Measurements from ENCODE around the gene KIF15.
"Not testable (repeated sequence)": the region's sequence is repeated elsewhere in the genome, so short reads cannot be mapped to it uniquely, and the experiment has no call there.

KIF15 gene, protein sequence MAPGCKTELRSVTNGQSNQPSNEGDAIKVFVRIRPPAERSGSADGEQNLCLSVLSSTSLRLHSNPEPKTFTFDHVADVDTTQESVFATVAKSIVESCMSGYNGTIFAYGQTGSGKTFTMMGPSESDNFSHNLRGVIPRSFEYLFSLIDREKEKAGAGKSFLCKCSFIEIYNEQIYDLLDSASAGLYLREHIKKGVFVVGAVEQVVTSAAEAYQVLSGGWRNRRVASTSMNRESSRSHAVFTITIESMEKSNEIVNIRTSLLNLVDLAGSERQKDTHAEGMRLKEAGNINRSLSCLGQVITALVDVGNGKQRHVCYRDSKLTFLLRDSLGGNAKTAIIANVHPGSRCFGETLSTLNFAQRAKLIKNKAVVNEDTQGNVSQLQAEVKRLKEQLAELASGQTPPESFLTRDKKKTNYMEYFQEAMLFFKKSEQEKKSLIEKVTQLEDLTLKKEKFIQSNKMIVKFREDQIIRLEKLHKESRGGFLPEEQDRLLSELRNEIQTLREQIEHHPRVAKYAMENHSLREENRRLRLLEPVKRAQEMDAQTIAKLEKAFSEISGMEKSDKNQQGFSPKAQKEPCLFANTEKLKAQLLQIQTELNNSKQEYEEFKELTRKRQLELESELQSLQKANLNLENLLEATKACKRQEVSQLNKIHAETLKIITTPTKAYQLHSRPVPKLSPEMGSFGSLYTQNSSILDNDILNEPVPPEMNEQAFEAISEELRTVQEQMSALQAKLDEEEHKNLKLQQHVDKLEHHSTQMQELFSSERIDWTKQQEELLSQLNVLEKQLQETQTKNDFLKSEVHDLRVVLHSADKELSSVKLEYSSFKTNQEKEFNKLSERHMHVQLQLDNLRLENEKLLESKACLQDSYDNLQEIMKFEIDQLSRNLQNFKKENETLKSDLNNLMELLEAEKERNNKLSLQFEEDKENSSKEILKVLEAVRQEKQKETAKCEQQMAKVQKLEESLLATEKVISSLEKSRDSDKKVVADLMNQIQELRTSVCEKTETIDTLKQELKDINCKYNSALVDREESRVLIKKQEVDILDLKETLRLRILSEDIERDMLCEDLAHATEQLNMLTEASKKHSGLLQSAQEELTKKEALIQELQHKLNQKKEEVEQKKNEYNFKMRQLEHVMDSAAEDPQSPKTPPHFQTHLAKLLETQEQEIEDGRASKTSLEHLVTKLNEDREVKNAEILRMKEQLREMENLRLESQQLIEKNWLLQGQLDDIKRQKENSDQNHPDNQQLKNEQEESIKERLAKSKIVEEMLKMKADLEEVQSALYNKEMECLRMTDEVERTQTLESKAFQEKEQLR (N-terminal part only)

DNA sequence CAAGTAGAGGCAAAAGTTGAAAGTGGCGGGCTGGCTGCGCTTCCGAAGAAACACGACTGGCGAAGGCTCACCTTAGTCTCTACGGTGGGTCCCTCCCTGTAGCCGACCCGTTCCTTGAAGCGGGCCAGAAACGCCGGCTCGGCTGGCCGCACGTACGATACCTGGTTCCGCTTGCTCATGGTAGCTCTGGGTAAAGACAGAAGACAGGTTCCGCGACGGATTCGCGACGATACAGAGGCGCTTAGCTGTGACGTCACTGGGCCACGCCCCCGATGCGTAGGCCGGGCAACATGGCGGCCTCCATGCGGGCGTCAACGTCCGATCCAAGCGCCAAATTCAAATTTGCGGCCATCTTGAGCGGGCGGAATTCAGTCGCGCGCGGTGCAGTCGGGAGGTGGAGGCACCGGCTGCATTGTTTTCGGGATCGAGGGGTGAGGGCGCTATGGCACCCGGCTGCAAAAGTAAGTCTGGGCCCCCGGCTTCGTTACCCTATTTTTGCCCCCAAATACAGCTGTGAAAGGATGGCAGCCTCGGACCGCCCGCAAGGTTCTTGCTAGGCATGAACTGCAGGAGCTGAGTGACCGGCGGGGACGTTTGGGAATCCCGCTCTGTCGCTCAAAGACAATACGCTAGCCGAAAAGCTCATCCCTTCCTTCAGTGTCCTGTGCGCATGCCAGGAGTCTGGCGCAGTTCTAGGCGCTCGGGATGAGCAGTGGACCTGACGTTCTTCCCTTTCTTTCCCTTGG is at the start of gene KIF15, which contains the start of gene KIAA1143:
KIF15 (plus strand) TSS at position 371 of the 746 bp plus-strand sequence; CDS start at position 443, 72 bp downstream.
KIAA1143 (minus strand) TSS at position 196 of the 746 bp plus-strand sequence; CDS start at position 179, 17 bp downstream.
- DNase-seq = peak; percentile 88 to 95

DNA sequence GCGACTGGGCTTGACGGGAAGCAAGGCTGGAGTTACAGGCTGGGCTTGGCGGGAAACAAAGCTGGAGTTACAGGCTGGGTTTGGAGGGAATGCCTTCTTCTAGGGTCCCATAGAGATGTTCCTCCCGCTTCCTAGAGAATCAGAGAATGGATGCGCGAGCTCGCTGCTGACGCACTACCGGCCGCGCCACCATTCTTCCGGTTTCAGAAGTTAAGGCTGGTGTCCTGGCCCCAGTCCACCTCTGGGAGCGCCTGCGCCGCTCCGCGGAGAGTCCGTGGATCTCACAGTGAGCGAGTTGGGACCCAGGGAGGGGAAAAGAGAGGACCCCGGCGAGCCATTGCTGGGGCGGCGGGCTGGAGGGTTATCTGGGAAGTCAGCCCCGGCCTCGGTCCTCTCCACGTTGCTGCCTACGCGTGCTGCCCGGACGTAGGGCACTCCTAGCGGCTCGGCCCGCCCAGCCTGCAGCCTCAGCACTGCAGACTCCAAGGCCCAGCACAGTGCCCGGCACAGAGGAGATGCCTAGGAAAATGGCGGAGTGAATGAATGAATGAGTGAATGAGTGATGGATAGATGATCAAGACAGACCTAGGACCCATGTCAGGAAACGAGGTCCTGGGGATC is 49.0 kb upstream of the KIF15 start, which contains the start of gene ZNF502:
ZNF502 (plus strand) TSS at position 206 of the 621 bp plus-strand sequence. CDS start 7,602 bp downstream, outside the sequence.
- peak; percentile 56 to 70 for DNase-seq

DNA sequence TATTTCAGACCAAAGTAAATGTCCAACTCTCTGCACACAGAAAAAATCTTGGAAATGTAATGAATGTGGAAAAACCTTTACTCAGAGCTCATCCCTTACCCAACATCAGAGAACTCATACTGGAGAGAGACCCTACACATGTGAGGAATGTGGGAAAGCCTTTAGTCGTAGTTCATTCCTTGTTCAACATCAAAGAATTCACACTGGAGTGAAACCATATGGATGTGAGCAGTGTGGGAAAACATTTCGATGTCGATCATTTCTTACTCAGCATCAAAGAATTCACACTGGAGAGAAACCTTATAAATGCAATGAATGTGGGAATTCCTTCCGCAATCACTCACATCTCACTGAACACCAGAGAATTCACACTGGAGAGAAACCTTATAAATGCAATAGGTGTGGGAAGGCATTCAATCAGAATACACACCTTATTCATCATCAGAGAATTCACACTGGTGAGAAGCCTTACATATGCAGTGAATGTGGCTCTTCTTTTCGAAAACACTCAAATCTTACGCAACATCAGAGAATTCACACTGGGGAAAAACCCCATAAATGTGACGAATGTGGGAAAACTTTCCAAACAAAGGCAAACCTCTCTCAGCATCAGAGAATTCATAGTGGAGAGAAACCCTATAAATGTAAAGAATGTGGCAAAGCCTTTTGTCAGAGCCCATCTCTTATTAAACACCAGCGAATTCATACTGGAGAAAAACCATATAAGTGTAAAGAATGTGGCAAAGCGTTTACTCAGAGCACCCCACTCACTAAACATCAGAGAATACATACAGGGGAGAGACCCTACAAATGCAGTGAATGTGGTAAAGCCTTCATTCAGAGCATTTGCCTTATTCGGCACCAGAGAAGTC is 40.1 kb upstream of the KIF15 start:
- no peak for DNase-seq

GRCh38 chr3:44722103-44722401 is 39.5 kb upstream of the KIF15 start:
- no peak for DNase-seq

GRCh38 chr3:44729384-44729910 is 32.1 kb upstream of the KIF15 start, which contains the start of gene ZNF501:
Gene ZNF501, plus strand, starts transcription at chr3:44729635. Its CDS starts 4,787 bp downstream, at chr3:44734422.
- peak; percentile 73 to 90 for DNase-seq

- DNase-seq = no peak
These were observed 26.9 kb upstream of the KIF15 start for GRCh38 chr3:44734646-44735168.

- no peak for DNase-seq
These were observed 532 bp upstream of the KIF15 start for GRCh38 chr3:44761101-44761423.

- peak in 1 of 2 experiments; percentile 13 for DNase-seq
These were observed 630 bp downstream of the KIF15 start for GRCh38 chr3:44762170-44762677.

DNA sequence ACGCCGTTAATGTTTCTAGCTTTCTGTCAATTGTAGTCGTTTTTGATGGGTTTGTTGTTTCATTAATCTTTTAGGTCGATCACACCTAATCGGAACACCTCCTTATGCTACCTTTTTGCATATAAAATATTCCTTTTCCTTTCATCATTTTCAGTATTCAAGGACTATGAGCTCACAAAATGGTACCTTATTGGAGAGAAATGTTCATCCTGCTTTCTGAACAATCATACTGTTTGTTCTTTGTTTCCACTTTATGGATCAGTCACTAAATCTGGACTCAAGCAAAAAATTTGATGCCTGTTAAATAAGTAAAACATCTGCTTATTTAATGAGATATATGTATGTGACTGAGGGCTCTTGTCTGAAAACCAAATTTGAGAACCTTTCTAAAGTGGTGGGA is 1.1 kb downstream of the KIF15 start:
- no peak for DNase-seq

DNA sequence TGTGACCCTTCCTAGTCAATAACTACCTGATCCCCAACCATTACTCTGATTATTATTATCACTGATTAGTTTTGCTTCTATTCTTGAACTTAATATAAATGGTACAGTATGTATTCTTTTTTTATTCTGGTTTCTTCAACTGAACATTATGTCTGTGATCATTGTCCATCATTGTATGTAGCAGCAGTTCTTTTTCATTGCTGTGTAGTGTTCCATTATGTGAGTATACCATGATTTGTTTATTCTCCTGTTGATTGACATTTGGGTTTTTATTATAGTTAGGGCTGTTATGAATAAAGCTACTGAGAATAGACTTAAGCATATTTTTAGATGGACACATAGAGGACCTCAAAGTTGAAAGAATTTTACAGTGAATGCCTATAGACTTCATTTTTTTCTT is 2.7 kb downstream of the KIF15 start:
- DNase-seq = no peak

DNA sequence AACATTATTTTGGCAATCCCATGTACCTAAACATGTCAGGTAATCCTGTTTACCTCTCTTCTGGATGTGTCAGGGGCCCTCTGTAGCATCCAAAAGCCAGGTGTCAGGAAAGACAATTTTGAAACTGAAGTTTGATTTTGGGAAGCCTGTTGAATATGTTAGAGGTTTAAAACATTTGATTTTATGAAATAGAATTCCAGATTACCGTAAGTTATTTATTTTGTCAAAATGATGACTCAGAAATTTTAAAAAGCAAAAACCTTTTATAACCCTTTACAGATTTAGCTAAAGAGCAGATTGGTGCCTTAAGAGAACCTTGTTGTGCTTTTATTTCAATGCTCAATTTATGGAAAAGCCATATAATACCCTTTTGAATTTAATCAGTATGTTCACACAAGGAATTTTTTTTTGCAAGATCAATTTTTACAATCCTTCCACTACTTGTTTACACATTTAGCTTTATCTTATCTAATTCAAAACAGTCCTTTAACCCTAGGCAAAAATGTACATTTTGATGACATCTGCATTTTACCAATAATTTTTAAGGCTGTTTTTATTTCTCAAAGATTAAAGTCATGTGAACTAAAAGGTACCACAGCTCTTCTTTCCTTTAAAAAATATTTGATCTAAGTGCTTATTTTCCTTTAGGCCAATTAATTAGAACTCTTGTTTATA is 10.0 kb downstream of the KIF15 start:
- DNase-seq = no peak

- DNase-seq = no peak
These were observed 10.5 kb downstream of the KIF15 start for GRCh38 chr3:44772099-44772442.

- DNase-seq = no peak
These were observed 21.3 kb downstream of the KIF15 start for GRCh38 chr3:44782891-44783290.

DNA sequence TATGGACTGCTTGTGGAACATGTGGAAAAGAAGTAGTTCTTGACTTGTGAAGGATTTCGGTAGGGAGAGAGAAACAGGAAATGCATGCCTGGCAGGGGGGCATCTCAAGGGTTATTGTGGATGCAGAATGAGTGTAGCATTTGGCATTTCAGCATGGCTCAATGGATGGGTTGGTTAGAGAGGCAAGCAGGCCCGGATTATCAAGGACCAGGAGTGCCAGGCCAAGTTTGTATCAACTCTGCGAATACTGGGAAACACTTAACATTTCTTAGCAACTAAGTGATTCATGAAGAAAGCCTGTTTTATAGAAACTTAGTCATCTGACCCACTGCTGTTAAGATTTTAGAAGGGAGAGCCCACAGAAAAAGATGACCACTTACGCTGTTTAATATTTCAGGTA is 33.6 kb downstream of the KIF15 start:
- DNase-seq = no peak

DNA sequence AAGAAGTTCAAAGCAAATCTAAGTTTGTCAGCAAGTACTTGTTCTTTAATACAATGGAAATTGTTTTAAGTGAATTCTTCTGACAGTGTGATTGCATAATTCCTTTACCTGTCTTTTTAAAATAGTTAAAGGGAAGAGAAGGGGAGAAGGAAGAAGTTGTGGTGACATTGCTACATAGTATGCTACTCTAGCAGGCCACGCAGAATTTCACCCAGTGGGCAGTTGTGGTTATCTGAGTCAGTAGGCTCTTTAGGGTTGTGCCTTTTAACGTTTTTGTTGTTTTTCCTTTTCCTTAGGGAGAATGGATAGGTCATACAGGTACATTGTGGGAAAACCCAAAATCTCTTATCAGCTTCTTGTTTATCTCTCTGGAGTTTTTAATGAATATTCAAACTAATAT is 40.4 kb downstream of the KIF15 start:
- no peak for DNase-seq

- DNase-seq = no peak
These were observed 41.7 kb downstream of the KIF15 start for GRCh38 chr3:44803298-44803697.

GRCh38 chr3:44805960-44806359 is 44.4 kb downstream of the KIF15 start:
- DNase-seq = no peak

GRCh38 chr3:44814751-44815150 is 53.2 kb downstream of the KIF15 start:
- no peak for DNase-seq

GRCh38 chr3:44816334-44816733 is 54.7 kb downstream of the KIF15 start:
- DNase-seq = not testable (repeated sequence)
